KMS-11 (cell line): ENCODE data around the gene GPRIN3.

Experiments
- H2AFZ ChIP-seq: fragments of 200-600 bp; sonication (generic); 2 replicates; pipeline ENCODE4 v1.6.1; 2016; ENCODE audit warnings: antibody characterized with exemption, mixed run types, low read depth
- H3K27ac ChIP-seq: fragments of 200-600 bp; sonication (generic); 2 replicates; pipeline ENCODE4 v1.6.1; 2016; ENCODE audit warnings: mild to moderate bottlenecking, mixed run types
- H3K27me3 ChIP-seq: fragments of 200-600 bp; sonication (generic); 2 replicates; pipeline ENCODE4 v1.6.1; 2017; ENCODE audit warnings: mild to moderate bottlenecking, low read depth, mixed run types, moderate library complexity; ENCODE audit not compliant: insufficient read depth
- H3K36me3 ChIP-seq: fragments of 200-600 bp; sonication (generic); 2 replicates; pipeline ENCODE4 v1.6.1; 2017; ENCODE audit warnings: mild to moderate bottlenecking, mixed run types; ENCODE audit not compliant: insufficient read depth
- H3K4me1 ChIP-seq: fragments of 200-600 bp; sonication (generic); 2 replicates; pipeline ENCODE4 v1.6.1; 2016; ENCODE audit warnings: mild to moderate bottlenecking, low read depth, mixed run types; ENCODE audit not compliant: poor library complexity, severe bottlenecking
- H3K4me2 ChIP-seq: fragments of 200-600 bp; sonication (generic); 2 replicates; pipeline ENCODE4 v1.7.0; 2016; ENCODE audit warnings: mild to moderate bottlenecking, mixed run types
- H3K4me3 ChIP-seq: fragments of 200-600 bp; sonication (generic); IDR thresholded peaks from 2 replicates; pipeline ENCODE4 v1.6.1; 2017; ENCODE audit warnings: low read depth, low read length, mixed read lengths; ENCODE audit not compliant: insufficient read depth
- H3K79me2 ChIP-seq: fragments of 200-600 bp; sonication (generic); 2 replicates; pipeline ENCODE4 v1.6.1; 2016; ENCODE audit warnings: low read depth, mixed run types; ENCODE audit not compliant: insufficient read depth
- H3K9ac ChIP-seq: fragments of 200-600 bp; sonication (generic); 2 replicates; pipeline ENCODE4 v1.6.1; 2016; ENCODE audit warnings: mild to moderate bottlenecking, mixed run types
- H4K20me1 ChIP-seq: fragments of 200-600 bp; sonication (generic); 2 replicates; pipeline ENCODE4 v1.6.1; 2016; ENCODE audit warnings: mild to moderate bottlenecking, mixed run types; ENCODE audit not compliant: insufficient read depth
- CTCF ChIP-seq: fragments of 200-600 bp; sonication (generic); conservative IDR thresholded peaks from 2 replicates; pipeline ENCODE4 v1.6.1; 2017; ENCODE audit warnings: low read depth, mild to moderate bottlenecking, antibody characterized with exemption, low read length, moderate library complexity, mixed read lengths

Gene GPRIN3

GRCh38 chr4:89338206-89338605 is 30.6 kb upstream of the GPRIN3 start:
- Histone ChIP-seq H2AFZ (no peak overlapping the region), H3K27ac (no peak overlapping the region), H3K4me2 (no peak overlapping the region), H3K4me1 (peaks cover 11% of the 10 kb centered on the region), H4K20me1 (no peaks in the 10 kb centered on the region), H3K36me3 (no peaks in the 10 kb centered on the region), H3K9ac (no peak overlapping the region), H3K27me3 (no peaks in the 10 kb centered on the region), H3K79me2 (no peaks in the 10 kb centered on the region), H3K4me3 (no peak overlapping the region)
- no peak for TF ChIP-seq CTCF

- H3K79me2 ChIP-seq: no peaks in the 10 kb centered on the region
- H3K27ac ChIP-seq: no peak overlapping the region
- H3K4me1 ChIP-seq: peaks cover 11% of the 10 kb centered on the region
- no peaks in the 10 kb centered on the region for H3K27me3 ChIP-seq
- H3K9ac ChIP-seq: no peak overlapping the region
- no peak for TF ChIP-seq CTCF
- H4K20me1 ChIP-seq: no peaks in the 10 kb centered on the region
- H2AFZ ChIP-seq: no peak overlapping the region
- H3K4me3 ChIP-seq: no peak overlapping the region
- H3K4me2 ChIP-seq: no peak overlapping the region
- no peaks in the 10 kb centered on the region for H3K36me3 ChIP-seq
Observed at GRCh38 chr4:89337681-89338080, 30.1 kb upstream of the GPRIN3 start.

GRCh38 chr4:89336818-89337420 is 29.3 kb upstream of the GPRIN3 start:
- Histone ChIP-seq H3K4me1 (peaks cover 12% of the 10 kb centered on the region), H3K4me3 (no peak overlapping the region), H3K27me3 (no peaks in the 10 kb centered on the region), H2AFZ (no peak overlapping the region), H3K9ac (no peak overlapping the region), H3K27ac (no peak overlapping the region), H3K79me2 (no peaks in the 10 kb centered on the region), H4K20me1 (no peaks in the 10 kb centered on the region), H3K4me2 (no peak overlapping the region), H3K36me3 (no peaks in the 10 kb centered on the region)
- no peak for TF ChIP-seq CTCF

- no peak overlapping the region for H3K9ac ChIP-seq
- no peaks in the 10 kb centered on the region for H3K27me3 ChIP-seq
- H4K20me1 ChIP-seq: no peaks in the 10 kb centered on the region
- H3K4me2 ChIP-seq: no peak overlapping the region
- H3K4me1 ChIP-seq: peaks cover 33% of the 10 kb centered on the region
- no peaks in the 10 kb centered on the region for H3K36me3 ChIP-seq
- H3K79me2 ChIP-seq: no peaks in the 10 kb centered on the region
- no peak overlapping the region for H3K4me3 ChIP-seq
- H2AFZ ChIP-seq: no peak overlapping the region
- no peak for TF ChIP-seq CTCF
- no peak overlapping the region for H3K27ac ChIP-seq
Observed at GRCh38 chr4:89334830-89335229, 27.2 kb upstream of the GPRIN3 start.
